Activated T-helper 2 cell treated with anti-CD3 and anti-CD28 coated beads, Interferon-gamma antibody, Interleukin-2, Interleukin-4, amounts not matched to agents 10 μg/mL and 5 μg/mL and 100 μg/mL, durations not matched to agents 14 hours and 24 hours and 36 hours (primary cell): Measurements from ENCODE around the gene RFX8. TPM values are rescaled to one million over a fixed set of nuclear protein-coding genes. Genes with fewer than 3 reads are reported as not detected.

Experiments
- DNase-seq: peaks from one replicate; pipeline ENCODE4 v3.0.0; 2021; ENCODE audit warnings: low spot score
- H3K27ac Mint-ChIP-seq: one replicate; pipeline ENCODE4 v1.8.0; 2021; ENCODE audit warnings: mixed read lengths
- H3K27me3 Mint-ChIP-seq: one replicate; pipeline ENCODE4 v1.8.0; 2021; ENCODE audit warnings: low read depth, mixed read lengths
- H3K36me3 Mint-ChIP-seq: one replicate; pipeline ENCODE4 v1.8.0; 2021; ENCODE audit warnings: low read depth, mixed read lengths
- H3K4me1 Mint-ChIP-seq: one replicate; pipeline ENCODE4 v1.8.0; 2021; ENCODE audit warnings: low read depth, mixed read lengths
- H3K4me3 Mint-ChIP-seq: one replicate; pipeline ENCODE4 v1.8.0; 2021; ENCODE audit warnings: low read depth, mild to moderate bottlenecking, moderate library complexity, mixed read lengths
- H3K9me3 Mint-ChIP-seq: one replicate; pipeline ENCODE4 v1.8.0; 2021; ENCODE audit warnings: mixed read lengths
- intact Hi-C: fragments of 100-400 bp; cut with micrococcal nuclease; formaldehyde crosslinking; loops from one replicate; pipeline ENCODE4 v1.15.1; 2023
- total RNA-seq: library from RNA; stranded (reverse); gene quantifications from 2 replicates; pipeline ENCODE4 v1.2.3, GENCODE V29; 2022

Gene RFX8
- total RNA-seq, 1 donor from 2014 or later: 1.6 TPM

DNA sequence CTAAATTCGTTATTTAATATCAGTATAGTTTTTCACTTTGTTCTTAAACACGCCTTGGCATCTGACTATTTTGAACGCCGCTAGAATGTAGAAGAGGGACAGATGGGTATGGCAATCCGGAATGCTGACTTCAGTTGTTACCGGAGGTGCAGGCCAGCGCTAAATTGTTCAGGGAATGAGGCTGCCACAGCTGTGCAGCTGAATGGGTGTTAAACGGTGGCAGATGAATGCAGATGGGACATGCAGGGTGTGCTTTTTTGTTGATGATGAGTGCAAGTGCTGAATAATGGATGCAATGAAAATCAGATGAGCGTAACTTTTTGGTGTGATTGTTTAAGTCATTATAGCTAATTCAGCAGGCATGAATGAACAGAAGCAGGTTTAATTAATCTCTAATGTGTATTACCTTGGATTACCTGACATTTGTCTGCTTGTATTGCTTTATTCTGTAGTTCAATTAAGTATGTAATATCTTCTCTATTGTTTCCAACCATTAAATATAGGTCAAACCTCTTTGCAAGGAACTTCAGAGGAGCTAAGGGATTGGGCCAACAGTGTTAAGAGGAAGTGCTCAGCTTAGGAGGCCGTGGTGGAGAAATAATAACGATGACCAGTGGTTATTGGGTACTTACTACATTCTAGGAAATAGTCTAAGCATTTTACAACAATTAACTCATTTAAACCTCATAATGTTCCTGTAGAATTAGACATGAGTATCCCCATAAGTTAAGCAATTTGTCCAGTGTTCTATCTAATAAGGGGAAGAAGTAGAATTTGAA is 75.7 kb downstream of the RFX8 start:
- Mint-ChIP-seq H3K4me3 (no peak overlapping the region), H3K4me1 (peaks cover 3% of the 10 kb centered on the region), H3K36me3 (no peaks in the 10 kb centered on the region), H3K9me3 (no peaks in the 10 kb centered on the region), H3K27ac (no peak overlapping the region), H3K27me3 (peaks cover 2% of the 10 kb centered on the region)
- no peak for DNase-seq
- intact Hi-C loops: no loop called here

DNA sequence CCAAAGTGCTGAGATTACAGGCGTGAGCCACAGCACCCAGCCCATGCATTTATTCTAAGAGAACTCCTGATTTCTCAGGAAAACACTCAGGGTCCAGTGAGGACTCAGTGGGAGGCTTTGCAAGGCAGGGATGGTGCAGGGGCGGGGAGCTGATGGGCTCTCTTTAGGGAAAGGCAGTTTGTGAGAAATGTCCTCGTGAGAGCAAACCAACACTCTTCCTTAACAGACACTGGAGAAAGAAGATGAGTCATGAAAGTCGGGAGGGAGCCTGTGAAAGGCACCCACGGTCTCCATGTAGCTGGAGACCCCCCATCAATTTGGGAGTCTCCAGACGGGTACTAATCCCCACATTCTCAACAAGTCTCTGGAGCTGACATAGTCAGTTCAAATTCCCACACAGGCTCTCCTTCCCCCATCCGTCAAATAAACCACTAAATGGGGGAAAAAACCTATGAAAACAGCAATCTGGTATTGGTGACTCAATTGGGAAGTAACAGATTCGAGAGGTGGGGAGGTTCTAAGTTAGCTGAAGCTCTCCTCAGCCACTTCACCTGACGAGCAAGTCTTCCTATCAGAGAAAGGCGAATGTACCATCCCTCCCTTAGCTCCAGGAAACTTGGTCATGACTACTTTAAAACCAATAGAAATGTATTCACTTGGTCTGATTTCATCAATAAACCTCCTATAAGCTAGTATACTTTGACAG is 76.6 kb downstream of the RFX8 start:
- intact Hi-C loops: no loop called here
- Mint-ChIP-seq H3K27me3 (peaks cover 4% of the 10 kb centered on the region), H3K36me3 (no peaks in the 10 kb centered on the region), H3K27ac (no peak overlapping the region), H3K4me3 (no peak overlapping the region), H3K9me3 (no peaks in the 10 kb centered on the region), H3K4me1 (peaks cover 3% of the 10 kb centered on the region)
- no peak for DNase-seq

DNA sequence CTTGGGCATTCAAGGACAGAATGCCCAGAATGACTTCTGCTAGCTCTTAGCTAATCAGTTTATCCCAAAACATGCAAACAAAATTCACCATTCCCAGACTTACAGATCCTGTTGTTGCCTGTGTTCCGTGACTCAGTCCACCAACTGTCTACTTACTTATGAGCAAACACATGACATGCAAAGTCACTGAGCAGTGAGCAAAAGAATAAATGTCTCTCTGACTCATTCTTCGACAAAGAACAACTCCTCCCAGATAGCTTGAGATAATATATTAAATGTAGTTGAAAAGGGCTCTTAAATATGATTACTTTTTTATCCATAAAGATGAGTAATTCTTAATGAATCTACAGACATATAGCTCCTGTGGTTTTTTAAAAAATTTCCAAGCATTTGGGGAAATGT is 78.6 kb downstream of the RFX8 start:
- no peak overlapping the region for H3K4me3 Mint-ChIP-seq

DNA sequence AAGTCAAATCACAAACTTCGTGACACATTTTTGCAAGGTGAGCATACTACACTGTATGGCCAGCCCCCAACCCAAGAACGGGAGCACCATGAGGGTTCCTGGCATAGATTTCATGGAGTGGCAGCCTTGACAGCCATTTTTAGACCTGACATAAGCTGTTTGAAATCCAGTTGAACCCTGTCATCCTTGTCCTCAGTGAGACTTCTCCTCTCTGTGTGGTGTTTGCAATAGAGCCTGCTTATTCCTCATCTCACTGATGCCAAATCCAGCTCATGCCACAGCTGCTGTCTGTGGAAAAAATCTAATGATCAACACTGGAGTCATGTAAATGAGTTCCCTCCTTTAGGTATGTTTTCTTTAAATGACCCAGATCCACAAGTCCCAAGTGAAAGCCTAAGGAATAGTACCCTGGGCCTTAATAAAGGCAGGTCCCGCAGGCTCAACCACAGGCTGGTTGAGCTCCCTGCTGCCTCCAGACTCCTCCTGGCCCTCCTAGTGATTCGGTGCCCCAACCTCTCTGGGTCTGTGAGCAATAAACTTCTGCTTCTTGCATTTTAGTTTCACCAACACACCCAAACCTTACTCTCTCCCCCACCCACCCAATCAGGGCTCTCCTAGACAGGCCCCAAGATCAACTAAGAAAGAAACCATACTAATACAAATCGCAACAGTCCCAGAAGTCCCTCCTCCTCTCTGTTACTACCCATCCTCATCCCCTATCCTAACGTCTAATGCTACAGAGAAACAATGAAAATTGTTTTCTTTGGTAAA is 79.2 kb downstream of the RFX8 start:
- Mint-ChIP-seq H3K4me3 (no peak overlapping the region), H3K27me3 (peaks cover 12% of the 10 kb centered on the region)
- intact Hi-C loops: no loop called here

More for the DNA sequence above, 78.6 kb downstream of the RFX8 start:
- Mint-ChIP-seq H3K27ac (peak overlapping the region; percentile 45), H3K27me3 (peaks cover 12% of the 10 kb centered on the region), H3K9me3 (no peaks in the 10 kb centered on the region), H3K4me1 (peaks cover 3% of the 10 kb centered on the region), H3K36me3 (no peaks in the 10 kb centered on the region)
- intact Hi-C loops: no loop called here
- DNase-seq: no peak

DNA sequence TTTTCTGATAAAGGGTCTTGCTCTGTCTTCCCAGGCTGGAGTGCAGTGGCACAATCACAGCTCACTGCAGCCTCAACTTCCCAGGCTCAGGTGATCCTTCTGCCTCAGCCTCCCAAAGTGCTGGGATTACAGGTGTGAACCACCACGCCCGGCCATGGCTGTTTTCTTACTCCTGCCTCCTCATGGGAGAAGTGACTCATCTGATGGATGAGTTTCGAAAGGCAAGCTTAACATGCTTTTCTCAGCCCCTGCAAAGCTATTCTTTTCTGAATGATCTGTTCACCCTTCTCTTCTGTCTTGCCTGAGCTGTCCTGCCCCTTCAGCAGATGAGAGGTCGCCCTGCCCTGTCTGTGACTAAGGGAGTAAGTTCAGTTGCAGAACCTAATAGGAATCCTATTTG is 86.7 kb downstream of the RFX8 start:
- H3K4me1 Mint-ChIP-seq: no peaks in the 10 kb centered on the region
- no peak overlapping the region for H3K27ac Mint-ChIP-seq
- no peaks in the 10 kb centered on the region for H3K36me3 Mint-ChIP-seq
- no peak overlapping the region for H3K4me3 Mint-ChIP-seq
- intact Hi-C loops: loop anchor here (5.0 to 10.0 kb wide), 2 partner anchors 133 to 376 kb away; partner anchors contain the start of gene CNOT11
- peaks cover 62% of the 10 kb centered on the region for H3K27me3 Mint-ChIP-seq
- DNase-seq: no peak
- H3K9me3 Mint-ChIP-seq: no peaks in the 10 kb centered on the region

More for the DNA sequence above, 79.2 kb downstream of the RFX8 start:
- Mint-ChIP-seq H3K36me3 (no peaks in the 10 kb centered on the region), H3K4me1 (peaks cover 3% of the 10 kb centered on the region), H3K9me3 (no peaks in the 10 kb centered on the region), H3K27ac (peak overlapping the region; percentile 45)
- no peak for DNase-seq

DNA sequence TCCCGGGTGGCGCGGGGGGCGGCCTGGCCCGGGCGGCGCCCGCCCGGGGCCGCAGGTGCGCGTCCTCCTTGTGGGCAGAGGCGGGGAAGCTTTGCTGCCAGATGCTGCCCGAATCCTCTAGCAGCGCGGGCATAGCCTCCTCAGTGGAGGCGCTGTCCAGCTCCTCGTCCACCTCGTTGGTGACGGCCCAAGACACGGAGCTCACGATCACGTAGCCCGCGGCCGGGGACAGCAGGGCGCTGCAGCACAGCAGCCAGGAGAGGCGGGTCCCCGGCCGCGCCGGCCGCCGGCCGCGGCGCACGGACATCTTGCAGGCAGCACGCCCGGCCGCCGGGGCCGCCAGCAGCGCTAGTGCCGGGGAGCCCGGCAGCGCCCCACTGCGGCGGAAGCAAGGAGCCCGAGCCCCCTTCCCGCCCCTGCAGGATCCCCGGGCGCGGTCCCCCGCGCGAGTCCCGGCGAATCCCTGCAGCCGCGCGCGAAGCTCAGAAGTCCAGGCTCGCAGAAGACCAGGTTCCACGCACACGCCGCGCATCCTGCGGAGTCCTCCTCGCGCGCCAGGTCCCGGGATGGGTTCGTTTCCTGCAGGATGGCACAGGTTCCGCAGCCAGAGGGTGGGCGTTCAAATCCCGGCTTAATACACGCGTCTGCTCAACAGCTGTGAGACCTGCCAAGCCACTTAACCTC is 87.6 kb downstream of the RFX8 start, which contains the start of gene CREG2:
CREG2 (minus strand) TSS at position 353 of the 684 bp plus-strand sequence; CDS start at position 307, 46 bp downstream.
- peak; percentile 56 for DNase-seq
- no peaks in the 10 kb centered on the region for H3K9me3 Mint-ChIP-seq
- no peaks in the 10 kb centered on the region for H3K4me1 Mint-ChIP-seq
- no peaks in the 10 kb centered on the region for H3K36me3 Mint-ChIP-seq
- H3K27me3 Mint-ChIP-seq: peaks cover 64% of the 10 kb centered on the region
- H3K4me3 Mint-ChIP-seq: peak within 1 kb of the TSS; percentile 66
- no peak within 1 kb of the TSS for H3K27ac Mint-ChIP-seq
- intact Hi-C loops: loop anchor here (5.0 to 10.0 kb wide), 2 partner anchors 132 to 375 kb away; partner anchors contain the start of gene CNOT11

DNA sequence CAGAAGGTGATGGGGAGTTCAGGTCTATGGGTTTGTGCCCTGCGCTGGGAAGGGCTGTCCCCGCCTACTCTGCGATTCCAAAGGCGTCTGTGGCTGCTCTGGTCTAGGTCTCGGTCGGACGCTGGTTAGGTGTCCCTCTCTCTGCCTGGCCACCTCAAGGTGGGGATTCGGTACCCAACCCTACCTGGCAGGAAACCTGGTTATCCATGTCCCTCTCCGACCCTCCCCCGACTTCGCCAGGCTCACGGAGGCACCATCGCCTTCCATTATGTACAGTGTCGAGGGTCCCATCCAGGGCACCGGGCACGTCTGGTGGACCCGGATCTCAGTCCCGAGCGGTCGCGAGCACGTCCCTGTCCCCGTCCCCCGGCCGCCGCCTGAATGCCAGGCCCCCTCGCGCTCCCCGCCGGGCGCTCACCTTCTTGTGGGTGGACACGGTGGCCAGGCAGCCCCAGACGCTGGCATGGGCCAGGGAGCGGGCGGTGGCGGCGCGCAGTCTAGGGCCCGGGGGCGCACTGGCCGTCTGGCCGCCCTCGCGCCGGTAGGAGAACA is 88.2 kb downstream of the RFX8 start:
- intact Hi-C loops: loop anchor here (5.0 to 10.0 kb wide), 2 partner anchors 132 to 374 kb away; partner anchors contain the start of gene CNOT11
- H3K9me3 Mint-ChIP-seq: no peaks in the 10 kb centered on the region
- no peak overlapping the region for H3K27ac Mint-ChIP-seq
- H3K4me3 Mint-ChIP-seq: peak overlapping the region; percentile 30
- DNase-seq: no peak
- H3K36me3 Mint-ChIP-seq: no peaks in the 10 kb centered on the region
- H3K4me1 Mint-ChIP-seq: no peaks in the 10 kb centered on the region
- H3K27me3 Mint-ChIP-seq: peaks cover 64% of the 10 kb centered on the region

DNA sequence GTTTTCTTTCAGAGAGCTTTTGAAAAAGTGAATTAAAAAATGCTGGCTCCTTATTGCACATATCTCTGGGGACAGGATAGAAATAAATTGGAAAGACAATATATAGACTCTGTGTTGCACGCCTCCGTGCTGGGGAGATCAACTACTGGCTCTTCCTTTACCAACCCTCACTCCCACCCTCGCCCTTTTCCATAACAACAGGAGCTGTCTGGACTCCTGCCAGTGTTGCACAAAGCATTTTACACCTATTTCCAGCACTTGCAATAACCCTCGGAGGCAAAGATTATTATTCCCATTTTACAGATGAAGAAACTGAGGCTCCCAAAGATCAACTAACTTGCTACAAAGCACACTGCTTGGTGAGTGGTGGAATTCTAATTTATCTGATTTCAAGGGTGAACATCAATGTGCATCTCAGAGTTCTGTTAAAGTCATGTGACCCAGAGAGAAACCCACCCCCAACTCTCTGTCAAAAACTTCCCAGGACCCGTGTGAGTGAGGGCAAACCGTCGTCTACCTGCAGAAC is 91.8 kb downstream of the RFX8 start:
- Mint-ChIP-seq H3K27ac (no peak overlapping the region), H3K9me3 (no peaks in the 10 kb centered on the region), H3K36me3 (no peaks in the 10 kb centered on the region), H3K4me3 (no peak overlapping the region), H3K27me3 (peaks cover 48% of the 10 kb centered on the region), H3K4me1 (no peaks in the 10 kb centered on the region)
- no peak for DNase-seq
- intact Hi-C loops: loop anchor here (10.0 kb wide), 1 partner anchor 128 kb away; the partner anchor contains the start of gene CNOT11

DNA sequence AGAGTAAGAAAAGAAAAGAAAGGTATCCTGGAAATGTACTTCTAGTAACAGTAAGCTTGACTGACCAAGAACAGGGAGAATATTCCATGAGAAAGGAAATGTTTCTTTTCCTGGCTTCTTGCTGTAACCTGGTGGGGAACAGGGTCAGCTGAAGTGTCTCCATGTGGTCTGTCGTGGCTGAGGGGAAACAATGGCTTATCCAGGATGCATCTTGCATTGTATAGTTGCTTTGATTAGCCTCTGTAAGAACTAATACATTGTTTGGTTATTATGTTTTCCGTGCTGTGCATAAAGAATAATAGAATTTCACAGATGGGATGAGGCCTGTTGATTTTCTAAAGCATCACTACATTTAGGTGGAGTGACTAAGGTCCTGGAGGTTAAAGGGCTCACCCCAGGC is 92.5 kb downstream of the RFX8 start:
- Mint-ChIP-seq H3K9me3 (no peaks in the 10 kb centered on the region), H3K36me3 (no peaks in the 10 kb centered on the region), H3K27me3 (peaks cover 43% of the 10 kb centered on the region), H3K4me3 (no peak overlapping the region), H3K4me1 (no peaks in the 10 kb centered on the region), H3K27ac (no peak overlapping the region)
- intact Hi-C loops: loop anchor here (10.0 kb wide), 1 partner anchor 128 kb away; the partner anchor contains the start of gene CNOT11
- DNase-seq: no peak

DNA sequence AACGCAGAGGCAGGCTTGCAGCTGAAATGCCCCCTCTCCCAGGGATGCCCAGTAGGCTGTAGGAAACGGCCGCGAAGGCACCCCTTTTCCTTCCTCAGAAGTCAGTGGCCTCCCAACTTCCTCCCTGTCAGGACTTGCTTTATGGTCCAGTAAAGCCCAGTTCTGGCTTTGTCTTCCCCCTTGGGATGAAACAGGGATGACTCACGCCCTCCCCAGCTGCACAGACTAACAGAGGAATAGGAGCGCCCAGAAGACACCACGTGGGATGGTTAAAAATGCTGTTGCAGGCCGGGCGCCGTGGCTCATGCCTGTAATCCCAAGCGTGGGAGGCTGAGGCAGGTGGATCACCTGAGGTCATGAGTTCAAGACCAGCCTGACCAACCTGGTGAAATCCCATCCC is 94.5 kb downstream of the RFX8 start:
- no peak overlapping the region for H3K27ac Mint-ChIP-seq
- no peak for DNase-seq
- intact Hi-C loops: loop anchor here (10.0 kb wide), 1 partner anchor 126 kb away; the partner anchor contains the start of gene CNOT11
- no peak overlapping the region for H3K4me3 Mint-ChIP-seq
- no peaks in the 10 kb centered on the region for H3K4me1 Mint-ChIP-seq
- peaks cover 37% of the 10 kb centered on the region for H3K27me3 Mint-ChIP-seq
- H3K9me3 Mint-ChIP-seq: no peaks in the 10 kb centered on the region
- H3K36me3 Mint-ChIP-seq: no peaks in the 10 kb centered on the region

DNA sequence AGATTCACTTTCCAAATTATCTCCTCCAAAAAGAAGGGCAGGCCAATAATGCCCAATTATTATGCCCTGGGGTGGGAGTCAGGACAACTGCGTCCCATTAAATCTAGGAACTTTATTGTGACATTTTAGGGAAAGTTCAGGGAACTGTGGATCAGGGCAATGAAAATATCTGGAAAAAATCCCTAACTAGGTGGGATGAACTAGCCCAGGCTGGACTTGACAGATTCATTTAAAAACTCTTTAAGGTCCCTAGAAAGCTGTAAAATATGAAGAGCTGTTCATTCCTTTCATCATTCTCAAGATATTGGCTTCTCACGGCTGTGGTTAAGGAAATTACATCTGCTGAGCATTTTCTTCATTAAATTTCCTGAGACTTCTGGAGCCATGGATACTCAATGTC is 95.8 kb downstream of the RFX8 start:
- Mint-ChIP-seq H3K27ac (no peak overlapping the region), H3K4me1 (peaks cover 5% of the 10 kb centered on the region), H3K4me3 (no peak overlapping the region), H3K9me3 (no peaks in the 10 kb centered on the region), H3K27me3 (peaks cover 28% of the 10 kb centered on the region), H3K36me3 (no peaks in the 10 kb centered on the region)
- no peak for DNase-seq
- intact Hi-C loops: no loop called here
